Muscle layer of colon (tissue), 2 donors: ENCODE measurements around the gene CD2BP2.

Experiments
- H3K27ac ChIP-seq: one replicate; pipeline ENCODE4 v1.7.0; 2013; ENCODE audit warnings: low read depth, mild to moderate bottlenecking, low read length, moderate library complexity
- H3K27me3 ChIP-seq, 2 donors: one replicate each; pipeline ENCODE4 v1.7.0; 2013; ENCODE audit warnings: low read length in 2 of 2, mild to moderate bottlenecking in 2 of 2; ENCODE audit not compliant: insufficient read depth in 2 of 2, control insufficient read depth in 1 of 2
- H3K36me3 ChIP-seq: one replicate; pipeline ENCODE4 v1.7.0; 2013; ENCODE audit warnings: mild to moderate bottlenecking, low read length; ENCODE audit not compliant: insufficient read depth
- H3K4me1 ChIP-seq: one replicate; pipeline ENCODE4 v1.7.0; 2013; ENCODE audit warnings: mild to moderate bottlenecking, low read length; ENCODE audit not compliant: insufficient read depth
- H3K4me3 ChIP-seq, 2 donors: one replicate each; pipeline ENCODE4 v1.7.0; 2013; ENCODE audit warnings: low read length in 2 of 2, low read depth in 1 of 2, mild to moderate bottlenecking in 1 of 2, moderate library complexity in 1 of 2
- H3K9ac ChIP-seq: one replicate; pipeline ENCODE4 v1.7.0; 2013; ENCODE audit warnings: low read length
- H3K9me3 ChIP-seq: one replicate; pipeline ENCODE4 v1.7.0; 2013; ENCODE audit warnings: mild to moderate bottlenecking, low read length
- donor health status: abdominal sarcoma.
- donor health status: Adenocarcinoma of cecum.

Gene CD2BP2

DNA sequence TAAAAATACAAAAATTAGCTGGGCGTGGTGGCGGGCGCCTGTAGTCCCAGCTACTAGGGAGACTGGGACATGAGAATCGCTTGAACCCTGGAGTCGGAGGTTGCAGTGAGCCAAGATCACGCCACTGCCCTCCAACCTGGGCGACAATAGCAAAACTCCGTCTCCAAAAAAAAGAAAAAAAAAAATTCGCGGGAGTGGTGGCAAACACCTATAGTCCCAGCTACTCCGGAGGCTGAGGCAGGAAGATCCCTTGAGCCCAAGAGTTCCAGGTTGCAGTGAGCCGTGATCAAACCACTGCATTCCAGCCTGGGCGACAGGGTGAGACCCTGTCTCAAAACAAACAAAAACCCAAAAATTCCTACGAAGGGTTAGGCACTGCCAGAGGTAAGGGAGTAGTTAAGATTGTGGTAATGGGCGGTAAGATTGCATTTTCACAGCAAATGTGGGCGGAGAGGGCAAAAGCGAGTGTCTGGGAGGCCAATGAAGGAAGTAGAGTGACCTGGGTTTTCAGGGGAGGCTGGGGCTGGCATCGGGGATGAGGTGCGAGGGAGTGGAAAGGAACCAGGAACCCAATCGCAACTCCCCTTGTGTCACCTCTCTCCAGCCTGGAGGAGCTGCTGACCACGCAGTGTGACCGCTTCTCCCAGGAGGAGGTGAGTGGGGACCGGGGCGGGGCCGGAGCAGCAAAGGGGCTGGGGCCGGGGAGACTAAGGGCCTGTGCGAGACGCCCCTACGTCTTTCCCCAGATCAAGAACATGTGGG lies 22.1 kb upstream of the CD2BP2 start:
- Histone ChIP-seq H3K27ac (peak overlapping the region; percentile 100), H3K4me3 (peak overlapping the region; percentile 71 to 93), H3K27me3 (no peaks in the 10 kb centered on the region), H3K9me3 (no peaks in the 10 kb centered on the region), H3K36me3 (peaks cover 5% of the 10 kb centered on the region), H3K9ac (peak overlapping the region; percentile 79), H3K4me1 (peaks cover 12% of the 10 kb centered on the region)

DNA sequence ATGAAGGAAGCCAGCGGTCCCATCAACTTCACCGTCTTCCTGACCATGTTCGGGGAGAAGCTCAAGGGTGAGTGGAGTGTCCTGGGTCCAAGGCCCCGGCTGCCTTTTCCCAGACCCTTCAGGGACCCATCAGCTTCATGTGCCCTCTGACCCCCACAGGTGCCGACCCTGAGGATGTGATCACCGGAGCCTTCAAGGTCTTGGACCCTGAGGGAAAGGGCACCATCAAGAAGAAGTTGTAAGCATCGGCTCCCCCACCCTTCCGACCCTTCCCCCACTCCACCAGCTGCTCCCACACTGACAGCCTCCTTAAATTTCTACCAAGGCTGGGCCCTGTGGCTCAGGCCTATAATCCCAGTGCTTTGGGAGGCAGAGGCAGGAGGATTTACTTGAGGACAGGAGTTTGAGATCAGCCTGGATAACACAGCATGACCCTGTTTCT lies 21.4 kb upstream of the CD2BP2 start:
- Histone ChIP-seq H3K27me3 (no peaks in the 10 kb centered on the region), H3K4me1 (peaks cover 15% of the 10 kb centered on the region), H3K4me3 (no peak overlapping the region), H3K36me3 (peaks cover 5% of the 10 kb centered on the region), H3K9me3 (no peaks in the 10 kb centered on the region), H3K27ac (no peak overlapping the region), H3K9ac (no peak overlapping the region)

GRCh38 chr16:30375864-30376263 lies 20.8 kb upstream of the CD2BP2 start:
- H3K4me1 ChIP-seq: peaks cover 18% of the 10 kb centered on the region
- no peak overlapping the region for H3K27ac ChIP-seq

DNA sequence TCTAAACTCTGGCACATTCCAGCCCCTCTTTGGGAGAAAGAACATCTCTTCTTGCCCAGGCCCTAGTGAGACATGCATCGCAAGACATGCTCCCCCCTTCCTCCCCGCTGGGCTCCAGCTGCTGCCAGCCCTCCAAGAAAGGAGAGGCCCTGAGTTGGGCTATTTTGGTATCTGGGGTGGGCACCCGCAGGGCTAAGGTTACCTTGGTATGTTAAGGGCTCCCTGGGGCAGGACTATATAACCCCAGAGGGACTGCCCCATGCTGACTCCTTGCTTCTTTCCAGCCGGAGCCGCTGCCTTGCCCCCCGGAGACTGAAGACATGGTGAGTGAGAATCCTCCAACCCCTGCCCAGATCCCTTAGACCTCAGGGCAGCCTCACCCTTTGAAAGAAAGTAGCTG lies 19.4 kb upstream of the CD2BP2 start, which contains the start of gene MYL11:
Gene MYL11, plus strand, starts transcription at position 265 of the 400 bp plus-strand sequence. Its CDS starts 56 bp downstream, at position 321.
- Histone ChIP-seq H3K4me1 (peaks cover 18% of the 10 kb centered on the region), H3K27ac (no peak within 1 kb of the TSS), H3K27me3 (no peaks in the 10 kb centered on the region), H3K36me3 (peaks cover under 1% of the 10 kb centered on the region), H3K4me3 (no peak within 1 kb of the TSS), H3K9me3 (no peaks in the 10 kb centered on the region), H3K9ac (no peak within 1 kb of the TSS)

More at GRCh38 chr16:30375864-30376263, 20.8 kb upstream of the CD2BP2 start:
- Histone ChIP-seq H3K27me3 (no peaks in the 10 kb centered on the region), H3K36me3 (peaks cover 5% of the 10 kb centered on the region), H3K9ac (no peak overlapping the region), H3K9me3 (no peaks in the 10 kb centered on the region), H3K4me3 (no peak overlapping the region)

GRCh38 chr16:30372725-30373124 lies 17.6 kb upstream of the CD2BP2 start:
- Histone ChIP-seq H3K27me3 (no peaks in the 10 kb centered on the region), H3K4me3 (no peak overlapping the region), H3K9me3 (no peaks in the 10 kb centered on the region), H3K36me3 (no peaks in the 10 kb centered on the region), H3K27ac (no peak overlapping the region), H3K4me1 (peaks cover 24% of the 10 kb centered on the region), H3K9ac (no peak overlapping the region)

- H3K9me3 ChIP-seq: no peaks in the 10 kb centered on the region
- H3K27me3 ChIP-seq: no peaks in the 10 kb centered on the region
- H3K4me3 ChIP-seq: no peak overlapping the region
- H3K36me3 ChIP-seq: no peaks in the 10 kb centered on the region
- no peak overlapping the region for H3K27ac ChIP-seq
- no peak overlapping the region for H3K9ac ChIP-seq
- peaks cover 26% of the 10 kb centered on the region for H3K4me1 ChIP-seq
Measured at GRCh38 chr16:30372038-30372712, 17.1 kb upstream of the CD2BP2 start.

DNA sequence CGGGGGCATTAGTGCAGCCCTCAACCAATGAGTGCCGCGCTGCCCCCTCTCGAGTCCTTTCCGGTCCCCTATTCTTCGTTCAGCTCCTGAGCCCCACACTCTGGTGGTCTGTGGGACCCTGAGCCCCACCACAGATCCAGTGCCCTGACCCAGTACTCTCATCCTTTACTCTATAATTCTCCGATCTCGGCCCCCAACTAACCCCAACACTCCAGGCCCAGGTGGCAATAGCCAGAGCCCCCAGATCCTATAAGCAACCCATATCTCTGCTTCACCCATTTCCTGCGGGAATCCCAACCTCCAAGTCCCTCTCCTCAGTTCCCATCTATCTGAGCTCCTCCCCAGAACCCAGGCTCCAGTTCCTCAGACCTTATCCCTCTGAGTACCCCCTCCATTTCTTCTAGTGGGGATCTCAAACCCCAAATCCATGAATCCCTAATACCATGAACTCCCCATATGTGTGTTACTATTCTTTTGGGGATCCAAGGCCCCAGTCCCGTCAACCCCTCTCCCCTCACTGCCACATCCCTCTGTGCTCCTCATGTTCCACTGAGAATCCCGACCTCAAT lies 16.2 kb upstream of the CD2BP2 start:
- H3K27ac ChIP-seq: peak overlapping the region; percentile 73
- H3K4me3 ChIP-seq: peak overlapping the region; percentile 52 to 79
- H3K9ac ChIP-seq: peak overlapping the region; percentile 7
- H3K27me3 ChIP-seq: no peaks in the 10 kb centered on the region
- H3K36me3 ChIP-seq: no peaks in the 10 kb centered on the region
- H3K4me1 ChIP-seq: peaks cover 27% of the 10 kb centered on the region
- H3K9me3 ChIP-seq: no peaks in the 10 kb centered on the region

GRCh38 chr16:30370456-30371247 lies 15.5 kb upstream of the CD2BP2 start, which contains the start of gene TBC1D10B:
TSS of gene TBC1D10B (minus strand) at chr16:30370494. CDS start at chr16:30370183, 311 bp downstream.
- H3K4me1 ChIP-seq: peaks cover 27% of the 10 kb centered on the region
- H3K4me3 ChIP-seq: peak within 1 kb of the TSS; percentile 73 to 98

GRCh38 chr16:30369938-30370455 lies 14.9 kb upstream of the CD2BP2 start:
- H3K27ac ChIP-seq: peak overlapping the region; percentile 89
- no peaks in the 10 kb centered on the region for H3K27me3 ChIP-seq
- H3K4me3 ChIP-seq: peak overlapping the region; percentile 73 to 98
- peaks cover 27% of the 10 kb centered on the region for H3K4me1 ChIP-seq
- no peaks in the 10 kb centered on the region for H3K9me3 ChIP-seq
- H3K36me3 ChIP-seq: peaks cover 9% of the 10 kb centered on the region
- no peak overlapping the region for H3K9ac ChIP-seq

More at GRCh38 chr16:30370456-30371247, 15.5 kb upstream of the CD2BP2 start, which contains the start of gene TBC1D10B:
- peak within 1 kb of the TSS; percentile 89 for H3K27ac ChIP-seq
- H3K9ac ChIP-seq: peak within 1 kb of the TSS; percentile 62
- peaks cover 2% of the 10 kb centered on the region for H3K36me3 ChIP-seq
- H3K9me3 ChIP-seq: no peaks in the 10 kb centered on the region
- H3K27me3 ChIP-seq: no peaks in the 10 kb centered on the region

DNA sequence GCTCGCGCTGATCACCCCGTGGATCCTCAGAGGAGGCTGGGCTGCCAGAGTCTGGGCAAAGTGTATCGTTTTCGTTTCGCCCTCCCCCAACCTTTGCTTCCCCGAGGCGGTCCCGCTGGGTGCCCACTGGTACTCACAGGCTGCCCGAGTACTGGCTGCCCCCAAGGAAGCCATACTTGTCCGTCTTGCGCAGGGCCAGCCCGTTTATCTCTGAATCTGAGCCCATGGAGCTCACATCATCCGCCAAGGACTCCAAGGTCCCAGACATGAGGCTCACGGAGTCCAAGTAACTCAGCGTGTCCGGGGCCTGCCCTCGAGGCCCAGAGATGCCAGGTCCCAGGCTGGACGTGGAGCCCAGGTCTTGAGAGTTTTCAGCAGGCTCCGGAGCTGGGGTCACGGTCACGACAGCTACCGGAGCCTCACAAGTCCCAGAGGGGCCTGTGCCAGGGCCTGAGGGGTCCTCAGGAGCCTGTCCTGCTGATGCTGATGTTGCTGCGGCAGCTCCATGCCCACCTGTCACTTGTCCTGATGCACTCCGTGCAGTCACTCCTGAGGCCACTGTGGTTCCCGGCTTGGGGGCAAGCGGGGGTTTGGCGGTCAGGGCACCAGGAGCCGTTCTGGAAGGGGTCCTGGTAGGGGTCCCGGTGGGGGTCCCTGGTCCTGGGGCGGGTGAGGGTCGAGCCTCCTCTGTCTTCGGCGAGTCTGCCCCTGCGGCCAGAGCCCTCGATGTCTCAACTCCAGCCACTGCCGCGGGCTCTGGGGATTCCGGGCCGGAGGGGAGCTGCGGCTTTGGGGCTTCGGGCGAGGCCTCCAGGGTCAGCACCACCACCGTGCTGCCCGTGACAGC lies 14.2 kb upstream of the CD2BP2 start:
- Histone ChIP-seq H3K36me3 (peaks cover 15% of the 10 kb centered on the region), H3K9me3 (no peaks in the 10 kb centered on the region), H3K27ac (peak overlapping the region; percentile 89), H3K4me1 (peaks cover 27% of the 10 kb centered on the region), H3K4me3 (peak overlapping the region; percentile 73 to 98), H3K9ac (peak overlapping the region; percentile 62), H3K27me3 (no peaks in the 10 kb centered on the region)
